ENCODE measurements around the gene GABRQ.
"Not testable (repeated sequence)": the region's sequence is repeated elsewhere in the genome, so short reads cannot be mapped to it uniquely, and the experiment has no call there.

GABRQ gene

GRCh38 chrX:152681012-152681411 is 43.3 kb downstream of the GABRQ start:
- not testable (repeated sequence) for H3K4me3 Mint-ChIP-seq; H3K36me3 Mint-ChIP-seq (ENCODE audit: insufficient read depth); H3K27me3 Mint-ChIP-seq; H3K9me3 Mint-ChIP-seq; DNase-seq (ENCODE audit: low spot score in 2 of 2); H3K27ac Mint-ChIP-seq (ENCODE audit: low read depth); H3K4me1 Mint-ChIP-seq; ATAC-seq (replicated peaks; ENCODE audit: extremely low read depth, poor library complexity, severe bottlenecking)

- ATAC-seq (replicated peaks; ENCODE audit: extremely low read depth, poor library complexity, severe bottlenecking); H3K27me3 Mint-ChIP-seq; H3K4me3 Mint-ChIP-seq; DNase-seq (ENCODE audit: low spot score in 2 of 2); H3K9me3 Mint-ChIP-seq; H3K4me1 Mint-ChIP-seq; H3K27ac Mint-ChIP-seq (ENCODE audit: low read depth); H3K36me3 Mint-ChIP-seq (ENCODE audit: insufficient read depth): not testable (repeated sequence)
These were observed 60.5 kb downstream of the GABRQ start, which contains the start of gene MAGEA3 for GRCh38 chrX:152697952-152698931. MAGEA3 (plus strand) TSS chrX:152698794; CDS start chrX:152700833, 2,039 bp downstream.

- H3K4me3 Mint-ChIP-seq, result not testable (repeated sequence)
These were observed 62.7 kb downstream of the GABRQ start for GRCh38 chrX:152700390-152700789.

GRCh38 chrX:152706500-152706899 is 68.8 kb downstream of the GABRQ start:
- not testable (repeated sequence) for H3K9me3 Mint-ChIP-seq; H3K4me3 Mint-ChIP-seq; H3K27ac Mint-ChIP-seq (ENCODE audit: low read depth); H3K27me3 Mint-ChIP-seq; H3K4me1 Mint-ChIP-seq; ATAC-seq (replicated peaks; ENCODE audit: extremely low read depth, poor library complexity, severe bottlenecking); DNase-seq (ENCODE audit: low spot score in 2 of 2); H3K36me3 Mint-ChIP-seq (ENCODE audit: insufficient read depth)

More at GRCh38 chrX:152700390-152700789, 62.7 kb downstream of the GABRQ start:
- not testable (repeated sequence) for H3K36me3 Mint-ChIP-seq (ENCODE audit: insufficient read depth); H3K27ac Mint-ChIP-seq (ENCODE audit: low read depth); H3K4me1 Mint-ChIP-seq; DNase-seq (ENCODE audit: low spot score in 2 of 2); H3K9me3 Mint-ChIP-seq; H3K27me3 Mint-ChIP-seq; ATAC-seq (replicated peaks; ENCODE audit: extremely low read depth, poor library complexity, severe bottlenecking)
